Keratinocyte (primary cell): ENCODE measurements around the gene DOCK7. TPM values are rescaled to one million over a fixed set of nuclear protein-coding genes. Genes with fewer than 3 reads are reported as not detected.

Experiments used
- DNase-seq: peaks from one replicate; pipeline ENCODE4 v3.0.0-alpha.2; 2011; ENCODE audit warnings: low read depth, missing footprints, low spot score
- FAIRE-seq: peaks from 2 replicates; lab custom pipeline; 2011; peaks lifted over from hg19 to GRCh38; lab: Jason Lieb, UNC
- H2AFZ ChIP-seq: 2 replicates; pipeline ENCODE4 v1.6.0; 2012; ENCODE audit warnings: low read length, control low read depth, inconsistent platforms; ENCODE audit not compliant: control insufficient read depth
- H3K27ac ChIP-seq: 2 replicates; pipeline ENCODE4 v1.5.1; 2011; ENCODE audit warnings: low read length; ENCODE audit not compliant: control insufficient read depth, insufficient read depth
- H3K27me3 ChIP-seq: 3 replicates; pipeline ENCODE4 v1.6.0; 2011; ENCODE audit warnings: low read length; ENCODE audit not compliant: control insufficient read depth, insufficient read depth; ENCODE audit errors: extremely low read depth
- H3K36me3 ChIP-seq, 2 experiments: 2 replicates in 1 of 2; 3 replicates in 1 of 2; pipeline ENCODE4 v1.5.1; 2011; ENCODE audit warnings: low read length in 2 of 2, mild to moderate bottlenecking in 1 of 2; ENCODE audit not compliant: control insufficient read depth in 2 of 2, insufficient read depth in 2 of 2; ENCODE audit errors: extremely low read depth in 1 of 2
- H3K4me1 ChIP-seq: 3 replicates; pipeline ENCODE4 v1.5.1; 2011; ENCODE audit warnings: low read length; ENCODE audit not compliant: control insufficient read depth, insufficient read depth; ENCODE audit errors: extremely low read depth
- H3K4me2 ChIP-seq: 3 replicates; pipeline ENCODE4 v1.6.0; 2011; ENCODE audit warnings: low read depth, low read length; ENCODE audit not compliant: control insufficient read depth, insufficient read depth; ENCODE audit errors: extremely low read depth
- H3K4me3 ChIP-seq, 3 experiments: fragments of 200-600 bp in 1 of 3; sonication (generic) in 1 of 3; 2 replicates in 2 of 3; 3 replicates in 1 of 3; pipeline ENCODE4 v1.5.1; 2011 to 2016; ENCODE audit warnings: low read length in 3 of 3, mild to moderate bottlenecking in 3 of 3, control low read depth in 2 of 3, inconsistent platforms in 1 of 3, low read depth in 1 of 3, mixed read lengths in 1 of 3, mixed run types in 1 of 3, moderate library complexity in 1 of 3; ENCODE audit not compliant: control insufficient read depth in 2 of 3, insufficient read depth in 2 of 3; ENCODE audit errors: extremely low read depth in 1 of 3
- H3K79me2 ChIP-seq: 2 replicates; pipeline ENCODE4 v1.6.0; 2012; ENCODE audit warnings: low read length; ENCODE audit not compliant: control insufficient read depth, insufficient read depth
- H3K9ac ChIP-seq: 3 replicates; pipeline ENCODE4 v1.6.0; 2011; ENCODE audit warnings: low read length; ENCODE audit not compliant: control insufficient read depth, insufficient read depth; ENCODE audit errors: extremely low read depth
- H3K9me1 ChIP-seq: 3 replicates; pipeline ENCODE4 v1.6.0; 2011; ENCODE audit warnings: low read length; ENCODE audit not compliant: control insufficient read depth, insufficient read depth; ENCODE audit errors: extremely low read depth
- H3K9me3 ChIP-seq: 2 replicates; pipeline ENCODE4 v1.5.1; 2012; ENCODE audit warnings: low read depth, low read length; ENCODE audit not compliant: control insufficient read depth
- H4K20me1 ChIP-seq: 3 replicates; pipeline ENCODE4 v1.6.0; 2011; ENCODE audit warnings: low read length; ENCODE audit not compliant: control insufficient read depth, insufficient read depth; ENCODE audit errors: extremely low read depth
- CTCF ChIP-seq, 3 experiments: IDR thresholded peaks in 1 of 3; conservative IDR thresholded peaks in 1 of 3; optimal IDR thresholded peaks in 1 of 3; 2 replicates in 2 of 3; 3 replicates in 1 of 3; pipeline versions ENCODE3 to v1.5.1; 2011; ENCODE audit warnings: low read length in 3 of 3, mild to moderate bottlenecking in 3 of 3, moderate library complexity in 2 of 3, control low read depth in 1 of 3, inconsistent platforms in 1 of 3; ENCODE audit not compliant: insufficient read depth in 2 of 3; ENCODE audit errors: extremely low read depth in 1 of 3
- EZH2 ChIP-seq: IDR thresholded peaks from one replicate; pipeline ENCODE4 v1.6.1; 2012; ENCODE audit warnings: inconsistent platforms, mild to moderate bottlenecking, low read length, moderate library complexity
- dilution Hi-C: fragments of 300-500 bp; cut with MboI; formaldehyde crosslinking; loops from one replicate; pipeline ENCODE4 v1.7.0; 2020; ENCODE audit warnings: low sequenced_read_pairs; ENCODE audit not compliant: extremely low pct_ligation_motif_present
- polyA plus RNA-seq, 5 experiments: library from polyadenylated mRNA; depleted of rRNA in 3 of 5; stranded (reverse) in 3 of 5; stranded (forward) in 1 of 5; unstranded in 1 of 5; fragments of >200 nt; gene quantifications; 1 replicate in 1 of 5; 2 replicates in 3 of 5; 3 replicates in 1 of 5; pipeline versions ENCODE4 v1.2.1 to v1.2.3, GENCODE V29; 2011 to 2012; ENCODE audit warnings: missing spikeins in 2 of 5, low read depth in 1 of 5, low replicate concordance in 1 of 5

The DOCK7 gene
- polyA plus RNA-seq, 1 donor (not counting 4 experiments of a cell fraction or from before 2014, with no cell fraction given), result 66.9 TPM

DNA sequence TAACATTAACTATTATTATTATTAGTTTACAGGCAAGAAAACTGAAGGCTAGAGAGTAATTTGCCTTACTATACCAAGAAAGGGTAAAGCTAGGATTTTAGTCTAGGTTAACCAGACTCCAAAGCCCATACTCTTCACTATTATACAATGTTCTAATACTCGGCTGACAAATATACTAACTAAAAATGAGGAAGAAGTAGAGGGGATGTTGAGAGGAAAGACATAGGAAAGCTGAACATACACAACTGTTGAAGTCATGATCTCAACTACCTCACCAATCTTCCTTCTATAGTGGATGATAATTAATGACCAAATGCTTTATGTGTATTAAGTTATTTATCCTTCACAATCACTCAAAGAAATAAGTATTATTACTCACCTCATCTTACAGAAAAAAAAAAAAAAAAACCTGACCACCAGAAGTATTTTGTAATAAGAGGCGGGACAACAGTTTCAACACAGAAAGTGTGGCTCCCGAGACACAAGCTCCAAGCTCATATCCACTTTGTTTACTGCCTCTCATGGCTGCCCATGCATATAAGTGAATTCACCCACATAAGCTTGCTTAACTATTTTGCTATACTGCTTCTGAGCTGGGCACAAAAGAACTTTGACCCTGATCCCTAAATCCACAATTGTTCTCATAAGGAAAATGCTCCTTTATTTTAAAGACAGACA lies 173.3 kb downstream of the DOCK7 start:
- Histone ChIP-seq H3K27me3 (no peaks in the 10 kb centered on the region), H3K27ac (no peak overlapping the region), H3K9ac (no peak overlapping the region), H3K4me1 (no peaks in the 10 kb centered on the region), H3K4me2 (no peak overlapping the region), H3K9me3 (no peaks in the 10 kb centered on the region), H3K4me3 (no peak overlapping the region), H4K20me1 (no peaks in the 10 kb centered on the region), H3K9me1 (no peaks in the 10 kb centered on the region), H2AFZ (no peak overlapping the region), H3K79me2 (no peaks in the 10 kb centered on the region), H3K36me3 (peaks cover 5 to 9% of the 10 kb centered on the region in 2 experiments)
- FAIRE-seq (no peak), DNase-seq (no peak)
- TF ChIP-seq CTCF (optimal IDR thresholded peaks at IDR 0.05 in 1 of 3, IDR thresholded peaks at IDR 0.05 in 1 of 3, conservative IDR thresholded peaks at IDR 0.05 in 1 of 3; ENCODE audit: extremely low read depth in 1 of 3, insufficient read depth in 2 of 3, low read length in 3 of 3), result no peak
- dilution Hi-C loops, result no loop called here

DNA sequence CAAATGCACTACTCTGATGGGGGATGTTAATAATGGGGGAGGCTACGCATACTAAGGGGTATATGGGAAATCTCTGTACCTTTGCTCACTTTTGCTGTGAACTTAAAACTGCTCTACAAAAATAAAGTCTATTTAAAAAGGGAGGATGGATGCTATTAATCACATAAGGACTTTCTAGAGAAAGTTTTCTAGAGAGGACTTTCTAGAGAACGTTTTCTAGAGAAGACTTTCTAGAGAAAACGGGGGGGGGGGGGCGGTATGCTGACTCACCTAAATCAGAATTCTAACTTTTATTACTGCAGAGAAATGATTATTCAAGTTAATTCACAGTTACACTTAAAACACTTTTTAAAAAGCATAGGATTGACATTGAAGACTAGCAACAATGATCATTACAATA lies 175.2 kb downstream of the DOCK7 start:
- Histone ChIP-seq H3K79me2 (no peaks in the 10 kb centered on the region), H4K20me1 (no peaks in the 10 kb centered on the region), H3K36me3 (peaks cover 5 to 11% of the 10 kb centered on the region in 2 experiments), H3K9ac (no peak overlapping the region), H2AFZ (no peak overlapping the region), H3K9me3 (no peaks in the 10 kb centered on the region), H3K27ac (no peak overlapping the region), H3K4me2 (no peak overlapping the region), H3K4me1 (no peaks in the 10 kb centered on the region), H3K27me3 (no peaks in the 10 kb centered on the region), H3K4me3 (no peak overlapping the region), H3K9me1 (no peaks in the 10 kb centered on the region)
- FAIRE-seq (no peak), DNase-seq (no peak)
- dilution Hi-C loops, result no loop called here
- TF ChIP-seq CTCF (optimal IDR thresholded peaks at IDR 0.05 in 1 of 3, IDR thresholded peaks at IDR 0.05 in 1 of 3, conservative IDR thresholded peaks at IDR 0.05 in 1 of 3; ENCODE audit: extremely low read depth in 1 of 3, insufficient read depth in 2 of 3, low read length in 3 of 3) (no peak), EZH2 (no peak)
